ENCODE measurements around the gene STX18.

GRCh38 chr4:4386296-4386735, 155.5 kb downstream of the STX18 start:
- TF ChIP-seq CTCF (IDR thresholded peaks at IDR 0.05 in 4 of 5, conservative IDR thresholded peaks at IDR 0.05 in 1 of 5) = no peak
- TF ChIP-seq POLR2A (IDR thresholded peaks at IDR 0.05) = no peak
